Muscle of leg (tissue), 11 donors: ENCODE data around the gene STAP2. TPM values are rescaled to one million over a fixed set of nuclear protein-coding genes. Genes with fewer than 3 reads are reported as not detected.

ENCODE experiments used
- DNase-seq: peaks from one replicate; pipeline ENCODE4 v3.0.0; 2013
- H3K27ac ChIP-seq: one replicate; pipeline ENCODE4 v1.5.1; 2013; ENCODE audit warnings: mild to moderate bottlenecking, low read length, control low read depth
- H3K27me3 ChIP-seq: one replicate; pipeline ENCODE4 v1.6.1; 2013; ENCODE audit warnings: low read length; ENCODE audit not compliant: control insufficient read depth, insufficient read depth
- H3K36me3 ChIP-seq: one replicate; pipeline ENCODE4 v1.6.1; 2013; ENCODE audit warnings: low read length; ENCODE audit not compliant: control insufficient read depth, insufficient read depth
- H3K4me1 ChIP-seq: one replicate; pipeline ENCODE4 v1.6.1; 2013; ENCODE audit warnings: low read length; ENCODE audit not compliant: control insufficient read depth, insufficient read depth
- H3K4me3 ChIP-seq: one replicate; pipeline ENCODE4 v1.5.1; 2013; ENCODE audit warnings: low read length, control low read depth
- H3K9me3 ChIP-seq: replicated peaks from 2 replicates; pipeline ENCODE4 v1.6.1; 2013; ENCODE audit warnings: low read depth, low read length; ENCODE audit not compliant: control insufficient read depth
- WGBS: methylation state at CpG from one replicate; pipeline ENCODE4 v1.1.5; 2013; ENCODE audit warnings: missing lambda C conversion rate; ENCODE audit not compliant: insufficient coverage; 5-methylcytosine and 5-hydroxymethylcytosine counted together
- polyA plus RNA-seq, 8 donors: library from polyadenylated mRNA; unstranded; fragments of 120-200 nt; gene quantifications; one replicate each; pipeline versions ENCODE4 v1.2.1 to v1.2.3, GENCODE V29; 2013; ENCODE audit warnings: inconsistent platforms in 1 of 8, low replicate concordance in 1 of 8; ENCODE audit not compliant: insufficient read length in 8 of 8, insufficient read depth in 1 of 8
- total RNA-seq: library from RNA; stranded (reverse); fragments of 120-200 nt; gene quantifications from one replicate; pipeline ENCODE4 v1.2.4, GENCODE V29; 2013

STAP2 gene
- total and polyA plus RNA-seq, 9 donors: 3.9 to 10.8 (median 5.1) TPM

DNA sequence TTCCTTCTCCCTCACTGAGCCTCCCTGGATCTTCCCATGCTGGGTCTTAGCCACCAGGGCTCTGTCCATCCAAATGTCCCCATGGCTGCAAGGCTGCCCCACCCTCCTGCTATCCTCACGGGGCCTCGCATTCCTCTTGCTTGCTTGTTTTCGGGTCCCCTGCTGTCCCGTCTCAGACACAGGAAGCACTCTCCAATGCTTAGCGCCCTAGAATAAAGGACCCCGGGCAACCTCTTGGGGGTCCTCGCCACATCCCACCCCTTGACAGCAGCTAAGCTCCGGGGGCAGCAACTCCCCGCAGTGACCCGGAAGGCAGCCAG is 38.0 kb upstream of the STAP2 start:
- H3K4me1 ChIP-seq: peaks cover 91% of the 10 kb centered on the region
- no peaks in the 10 kb centered on the region for H3K9me3 ChIP-seq
- H3K36me3 ChIP-seq: peaks cover 10% of the 10 kb centered on the region
- H3K4me3 ChIP-seq: no peak overlapping the region
- 67% methylated on average over 10 of the region's 10 CpGs for WGBS
- H3K27ac ChIP-seq: peak overlapping the region; percentile 83
- no peak for DNase-seq
- H3K27me3 ChIP-seq: no peaks in the 10 kb centered on the region

DNA sequence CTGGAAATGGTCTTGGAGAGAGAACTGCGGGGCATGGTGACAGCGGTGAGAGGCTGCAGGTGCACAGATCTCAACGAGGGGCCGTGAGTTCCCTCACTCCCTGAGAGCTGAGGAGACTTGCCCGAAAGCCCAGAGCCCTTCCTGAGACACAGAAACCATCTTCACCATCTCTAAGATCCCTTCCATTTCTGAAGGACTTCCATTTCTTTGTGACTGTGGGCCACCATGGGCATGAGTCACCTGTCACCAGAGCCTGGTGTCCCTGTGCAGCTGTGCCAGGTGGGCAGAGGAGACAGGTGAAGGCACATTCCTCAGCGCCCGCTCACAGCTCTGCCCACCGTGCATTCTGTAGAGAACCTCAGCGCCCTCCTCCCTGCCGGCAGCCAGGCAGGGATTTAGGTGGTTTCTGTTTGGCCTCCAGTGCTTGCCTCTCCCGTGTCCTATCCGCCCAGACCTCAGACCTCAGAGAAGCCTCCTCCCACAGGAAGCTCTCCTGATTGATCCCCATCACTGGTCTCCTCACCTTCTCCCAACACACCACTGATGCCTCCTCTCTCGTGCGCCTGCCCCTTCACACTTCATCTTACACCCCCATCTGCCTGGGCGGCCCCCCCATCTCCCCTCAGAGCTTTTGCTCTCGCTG is 37.5 kb upstream of the STAP2 start:
- no peak overlapping the region for H3K4me3 ChIP-seq
- peak overlapping the region; percentile 83 for H3K27ac ChIP-seq
- no peaks in the 10 kb centered on the region for H3K9me3 ChIP-seq
- DNase-seq: no peak
- no peaks in the 10 kb centered on the region for H3K27me3 ChIP-seq
- peaks cover 96% of the 10 kb centered on the region for H3K4me1 ChIP-seq
- peaks cover 10% of the 10 kb centered on the region for H3K36me3 ChIP-seq
- WGBS: 68% methylated on average over 6 of the region's 16 CpGs

DNA sequence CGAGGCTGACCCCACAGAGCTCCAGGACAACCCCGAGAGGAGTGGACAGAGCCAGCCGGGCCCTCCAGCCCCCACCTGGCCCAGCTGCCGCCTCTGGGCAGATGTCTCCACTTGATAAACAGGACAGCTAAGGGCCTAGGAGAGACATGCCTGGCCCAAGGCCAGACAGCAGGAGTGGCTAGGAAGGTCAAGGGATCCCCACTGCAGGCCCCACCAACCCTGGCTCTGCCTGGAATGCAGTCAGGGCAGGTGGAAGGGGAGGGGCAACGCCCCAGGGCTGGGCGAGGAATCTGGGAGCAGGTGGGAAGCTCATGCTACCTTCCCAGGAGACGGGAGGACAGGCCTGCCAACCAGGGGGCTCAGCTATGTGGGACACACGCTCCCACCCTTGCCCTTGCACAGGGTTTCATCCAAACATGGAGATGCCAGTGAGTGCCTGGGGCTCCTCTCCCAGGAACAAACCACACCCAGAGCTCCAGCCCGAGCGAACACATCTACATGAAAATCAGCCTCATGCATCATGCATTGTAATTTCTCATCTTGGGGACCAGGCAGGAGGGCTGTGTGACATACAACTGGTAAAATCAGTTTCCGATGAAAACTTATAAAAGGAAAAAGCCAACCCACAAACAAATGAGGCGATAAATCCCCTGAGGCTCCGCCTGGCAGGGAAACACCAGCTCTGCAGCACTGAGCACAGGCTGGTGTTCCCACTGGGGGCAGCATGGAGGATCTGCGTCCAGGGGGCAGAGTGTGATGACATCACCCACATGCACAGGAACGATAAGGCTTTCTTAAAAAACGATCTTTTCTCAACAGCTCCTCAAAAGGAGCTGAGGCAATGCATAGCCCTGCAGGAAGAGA is 36.8 kb upstream of the STAP2 start:
- H3K4me3 ChIP-seq: no peak overlapping the region
- peaks cover 10% of the 10 kb centered on the region for H3K36me3 ChIP-seq
- peaks cover 98% of the 10 kb centered on the region for H3K4me1 ChIP-seq
- 24% methylated on average over 10 of the region's 16 CpGs for WGBS
- DNase-seq: peak; percentile 77
- peak overlapping the region; percentile 83 for H3K27ac ChIP-seq
- no peaks in the 10 kb centered on the region for H3K27me3 ChIP-seq
- H3K9me3 ChIP-seq: no peaks in the 10 kb centered on the region

DNA sequence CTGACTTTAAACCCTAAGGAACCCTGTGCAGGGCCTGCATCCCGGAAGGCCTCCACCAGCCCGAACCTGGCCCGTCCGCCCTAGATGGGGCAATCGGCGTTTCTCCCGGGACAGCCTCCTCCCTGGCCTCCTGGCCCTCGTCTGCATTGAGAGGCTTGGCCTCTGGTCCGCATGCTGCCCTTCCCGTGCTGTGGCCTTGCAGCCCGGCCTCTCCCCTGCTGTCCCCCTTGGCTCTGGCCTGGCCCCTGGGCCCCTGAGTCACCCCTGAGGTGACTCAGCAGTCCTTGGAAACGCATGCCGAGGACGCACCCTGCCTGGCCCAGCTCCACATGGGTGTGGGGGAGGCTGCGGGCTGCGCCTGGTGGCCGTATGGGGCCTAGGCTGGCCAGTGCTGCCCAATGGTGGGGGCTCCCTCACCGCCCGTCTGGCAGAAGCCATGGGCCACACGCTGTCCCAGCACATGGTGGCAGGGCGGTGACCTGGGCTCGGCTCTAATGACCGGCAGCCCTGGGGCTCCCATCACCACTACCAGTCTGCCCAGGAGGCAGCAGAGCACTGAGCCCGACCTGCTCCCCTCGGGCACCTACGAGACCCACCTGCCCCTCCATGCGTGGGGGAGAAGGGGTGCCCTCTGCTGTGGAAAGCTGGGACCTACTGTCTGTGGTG is 36.0 kb upstream of the STAP2 start:
- 43% methylated on average over 24 of the region's 27 CpGs for WGBS
- Histone ChIP-seq H3K36me3 (peaks cover 10% of the 10 kb centered on the region), H3K27me3 (no peaks in the 10 kb centered on the region), H3K4me3 (no peak overlapping the region), H3K4me1 (peaks cover 98% of the 10 kb centered on the region), H3K27ac (peak overlapping the region; percentile 83), H3K9me3 (no peaks in the 10 kb centered on the region)
- DNase-seq: peak; percentile 60

DNA sequence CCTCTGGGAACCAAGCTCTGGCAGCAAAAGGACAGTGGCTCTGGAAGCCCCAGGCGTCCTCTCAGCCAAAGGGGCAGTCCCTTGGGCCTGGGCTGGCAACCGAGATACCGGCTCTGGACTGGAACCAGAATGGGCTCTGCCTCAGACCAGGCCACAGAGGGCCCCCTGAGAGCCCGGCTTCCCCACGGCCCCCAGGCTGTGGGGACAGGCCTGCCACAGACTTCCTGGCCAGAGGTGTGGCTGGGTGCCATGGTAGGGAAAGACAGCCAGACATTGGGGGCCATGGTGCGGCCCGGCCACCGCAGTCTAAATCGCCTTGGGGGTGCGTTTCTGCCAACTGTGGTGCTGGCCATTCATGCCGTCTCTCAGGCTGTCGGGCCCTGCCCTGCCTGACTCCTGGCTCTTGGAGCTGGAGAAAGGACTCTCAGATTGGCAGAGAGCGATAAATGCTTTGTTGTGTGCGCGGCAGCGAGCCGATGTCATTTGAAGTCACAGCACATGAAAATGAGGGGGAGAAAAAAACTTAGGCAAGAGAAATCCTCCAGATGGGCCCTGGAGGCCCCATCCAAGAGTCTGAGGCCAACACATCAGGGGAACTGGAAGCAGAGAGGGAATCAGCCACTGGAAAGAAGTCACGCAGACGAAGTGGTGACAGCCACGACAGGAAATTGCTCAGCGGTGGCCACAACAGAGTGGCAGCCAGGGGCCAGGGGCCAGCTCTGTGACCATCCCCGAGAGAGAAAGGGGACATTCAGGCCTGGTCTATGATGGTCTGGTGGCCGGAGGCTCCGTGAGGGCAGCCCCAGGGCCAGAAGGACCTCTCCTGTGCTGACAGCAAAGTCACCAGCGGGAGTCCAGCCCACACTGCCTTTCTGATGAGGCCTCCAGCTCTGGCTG is 35.2 kb upstream of the STAP2 start:
- Histone ChIP-seq H3K27me3 (no peaks in the 10 kb centered on the region), H3K36me3 (peaks cover 9% of the 10 kb centered on the region), H3K27ac (peak overlapping the region; percentile 83), H3K4me3 (no peak overlapping the region), H3K9me3 (no peaks in the 10 kb centered on the region), H3K4me1 (peaks cover 98% of the 10 kb centered on the region)
- 37% methylated on average over 25 of the region's 25 CpGs for WGBS
- DNase-seq: peak; percentile 79

DNA sequence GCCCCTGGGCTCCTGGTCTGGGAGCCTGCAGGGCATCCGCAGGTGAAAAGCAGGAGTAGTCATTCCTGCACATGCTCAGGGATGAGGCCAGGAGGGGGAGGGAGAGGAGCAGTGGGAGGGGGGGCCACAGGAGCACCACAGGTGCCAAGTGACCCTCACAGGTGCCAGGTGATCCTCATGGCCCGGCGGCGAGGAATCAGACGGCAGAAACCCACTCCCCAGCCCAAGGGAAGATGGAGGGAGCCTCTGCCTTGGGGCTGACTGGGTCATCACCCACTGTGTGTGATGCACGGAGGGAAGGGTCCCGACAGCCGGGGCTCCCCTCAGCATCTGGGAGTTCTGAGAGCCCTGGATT is 34.4 kb upstream of the STAP2 start:
- Histone ChIP-seq H3K36me3 (peaks cover 6% of the 10 kb centered on the region), H3K27me3 (no peaks in the 10 kb centered on the region), H3K4me3 (no peak overlapping the region), H3K9me3 (no peaks in the 10 kb centered on the region), H3K27ac (peak overlapping the region; percentile 83), H3K4me1 (peaks cover 100% of the 10 kb centered on the region)
- no peak for DNase-seq
- 86% methylated on average over 1 of the region's 8 CpGs for whole genome bisulfite sequencing

DNA sequence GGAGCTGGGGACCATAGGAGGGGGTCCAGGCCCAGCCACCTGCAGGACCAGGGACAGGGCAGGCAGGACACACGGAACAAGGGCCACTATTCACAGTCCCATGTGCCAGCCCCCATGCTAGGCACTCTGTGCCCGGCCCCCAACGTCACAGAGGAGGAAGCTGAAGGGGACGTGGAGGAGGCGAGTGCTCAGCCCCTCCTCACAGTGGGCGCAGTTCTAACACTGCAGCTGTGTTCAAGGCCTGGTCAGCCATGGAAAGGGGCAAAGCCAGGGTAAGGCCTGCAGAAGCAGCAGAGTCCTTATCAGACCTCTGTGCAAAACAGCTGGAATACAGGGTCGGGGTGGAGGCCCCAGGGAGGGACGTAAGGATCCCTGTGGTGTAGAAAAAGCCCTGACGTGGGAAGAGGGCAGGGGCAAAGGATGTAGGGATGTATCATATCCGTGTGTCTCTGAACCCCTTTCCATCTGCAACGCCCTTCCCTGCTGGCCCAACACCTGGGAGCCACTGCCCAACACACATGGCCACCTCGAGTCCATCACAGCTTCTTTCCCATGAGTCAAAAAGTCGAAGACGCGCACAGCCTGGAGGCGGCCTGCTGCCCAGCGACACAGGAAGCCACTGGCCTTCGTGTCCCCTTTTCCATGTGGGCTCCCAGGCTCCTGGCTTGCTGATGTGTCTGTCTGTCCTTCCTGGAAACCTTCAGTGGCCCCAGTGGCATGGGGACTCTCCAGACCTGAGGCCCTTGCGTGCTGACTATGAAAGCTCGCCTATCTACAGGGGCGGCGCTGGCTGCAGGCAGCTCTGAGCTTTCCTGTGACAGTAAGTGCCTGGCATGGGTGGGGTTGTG is 33.8 kb upstream of the STAP2 start:
- WGBS: 83% methylated on average over 19 of the region's 22 CpGs
- H3K27ac ChIP-seq: peak overlapping the region; percentile 83
- no peaks in the 10 kb centered on the region for H3K9me3 ChIP-seq
- peaks cover 6% of the 10 kb centered on the region for H3K36me3 ChIP-seq
- no peak overlapping the region for H3K4me3 ChIP-seq
- peaks cover 100% of the 10 kb centered on the region for H3K4me1 ChIP-seq
- no peaks in the 10 kb centered on the region for H3K27me3 ChIP-seq
- DNase-seq: no peak

DNA sequence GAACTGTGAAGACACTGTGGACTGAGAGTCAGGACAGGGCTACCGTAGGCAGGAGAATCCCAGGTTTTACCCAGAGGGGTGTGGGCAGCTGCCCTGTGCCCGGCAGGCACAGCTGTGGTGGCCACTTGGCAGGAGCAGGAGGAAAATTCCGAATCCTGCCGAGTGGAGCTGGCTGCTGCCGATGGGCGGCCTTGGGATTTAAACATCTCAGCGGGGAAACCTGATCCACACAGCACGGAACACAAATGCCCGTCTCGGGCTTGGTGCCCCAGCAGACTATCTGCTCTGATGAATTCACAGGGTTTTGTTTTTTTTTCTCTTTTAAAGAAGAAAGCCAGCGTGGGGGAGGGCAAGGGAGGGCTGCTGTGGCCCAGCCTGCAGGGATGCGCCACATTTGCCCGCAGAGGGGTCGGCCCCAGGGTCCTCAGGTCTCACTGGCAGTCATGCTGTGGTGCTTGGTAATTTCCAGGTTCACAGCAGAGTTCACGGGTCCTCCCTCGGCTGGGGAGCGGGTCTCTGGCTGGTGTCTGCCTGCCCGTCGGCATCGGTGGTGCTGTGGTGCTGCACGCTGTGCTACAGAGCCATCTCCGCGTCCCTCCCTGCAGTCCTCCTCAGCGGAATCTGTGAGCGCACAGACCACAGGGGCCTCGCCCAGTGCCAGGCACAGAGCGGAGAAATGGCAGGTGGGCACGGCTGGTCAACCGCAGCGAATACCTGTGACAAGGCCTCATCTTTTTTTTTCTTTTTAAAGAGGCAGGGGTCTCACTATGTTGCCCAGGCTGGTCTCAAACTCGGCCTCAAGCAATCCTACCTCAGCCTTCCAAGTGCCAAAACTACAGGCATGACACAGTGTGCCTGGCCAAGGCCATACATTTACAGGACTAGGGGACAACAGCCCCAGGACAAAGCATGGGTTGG is 32.9 kb upstream of the STAP2 start:
- WGBS: 72% methylated on average over 31 of the region's 31 CpGs
- Histone ChIP-seq H3K4me1 (peaks cover 96% of the 10 kb centered on the region), H3K27ac (peak overlapping the region; percentile 83), H3K9me3 (no peaks in the 10 kb centered on the region), H3K27me3 (no peaks in the 10 kb centered on the region), H3K36me3 (peaks cover 12% of the 10 kb centered on the region), H3K4me3 (no peak overlapping the region)
- peak; percentile 86 for DNase-seq
